K562 (cell line): ENCODE measurements around the gene DNASE1L3. TPM values are rescaled to one million over a fixed set of nuclear protein-coding genes. Genes with fewer than 3 reads are reported as not detected.

Experiments
- CBFA2T3 ChIP-seq: fragments of 450-650 bp; IDR thresholded peaks from 2 replicates; pipeline ENCODE4 v1.6.1; 2017
- FOXM1 ChIP-seq, 2 experiments: fragments of 450-650 bp in 1 of 2; sonication (generic) in 1 of 2; formaldehyde crosslinking in 1 of 2; IDR thresholded peaks; 2 replicates each; pipeline versions ENCODE4 v1.6.1 to v1.9.0; 2017 to 2022; ENCODE audit warnings: low read depth in 2 of 2, mild to moderate bottlenecking in 2 of 2, missing genetic modification reagents in 1 of 2, moderate library complexity in 1 of 2
- MCM5 ChIP-seq: fragments of 450-650 bp; IDR thresholded peaks from 2 replicates; pipeline ENCODE4 v1.6.1; 2016; ENCODE audit warnings: low read depth
- MYNN ChIP-seq, 2 experiments: sonication (generic); formaldehyde crosslinking in 1 of 2; IDR thresholded peaks; 2 replicates each; pipeline versions ENCODE4 v1.5.0 to v1.6.1; 2016 to 2020; ENCODE audit warnings: antibody characterized with exemption in 1 of 2, missing genetic modification reagents in 1 of 2
- PHTF2 ChIP-seq: fragments of 250-450 bp; sonication (Bioruptor Pico); IDR thresholded peaks from 2 replicates; pipeline ENCODE4 v1.5.0; 2021; ENCODE audit warnings: mild to moderate bottlenecking
- RCOR1 ChIP-seq, 2 experiments: IDR thresholded peaks; 2 replicates each; pipeline ENCODE4 v1.6.1; 2012; ENCODE audit warnings: low read depth in 2 of 2, low read length in 2 of 2, borderline replicate concordance in 1 of 2, improper control_type of control experiment in 1 of 2
- SMARCE1 ChIP-seq: fragments of 450-650 bp; IDR thresholded peaks from 2 replicates; pipeline ENCODE4 v1.7.1; 2016; ENCODE audit warnings: mild to moderate bottlenecking
- XRCC3 ChIP-seq: fragments of 450-650 bp; IDR thresholded peaks from 2 replicates; pipeline ENCODE4 v1.6.1; 2017; ENCODE audit warnings: mild to moderate bottlenecking, moderate library complexity
- polyA plus RNA-seq, 8 experiments: library from polyadenylated mRNA; depleted of rRNA in 4 of 8; stranded (reverse) in 5 of 8; unstranded in 3 of 8; fragments of >200 nt; fragmentation: Nextera tagmentation in 2 of 8; fragmentation: Illumina TruSeq in 1 of 8; extraction: Ambion mirVana in 2 of 8; extraction: Trizol in 1 of 8; gene quantifications; 2 replicates each; pipeline versions ENCODE4 v1.2.1 to v1.2.3, GENCODE V29; 2011 to 2014; ENCODE audit warnings: inconsistent platforms in 1 of 8, missing spikeins in 1 of 8
- total RNA-seq, 7 experiments: library from RNA; depleted of rRNA in 6 of 7; stranded (reverse); fragments of >200 nt in 6 of 7; fragmentation: Illumina TruSeq in 2 of 7; extraction: Trizol in 2 of 7; gene quantifications; 2 replicates each; pipeline versions ENCODE4 v1.2.1 to v1.2.3, GENCODE V29; 2011 to 2021; ENCODE audit warnings: low replicate concordance in 1 of 7
- TF ChIP-seq, protein P1 (sequence below): fragments of 200-800 bp; sonication (Bioruptor generic); IDR thresholded peaks from 2 replicates; pipeline ENCODE4 v1.6.1; 2017; ENCODE audit warnings: missing genetic modification characterization, missing compliant biosample characterization

Gene DNASE1L3
- total and polyA plus RNA-seq, 9 of the 15 experiments (the other 6 are each of a cell fraction or from before 2014, with no cell fraction given) = 0.06 TPM; not detected in 8

- TF ChIP-seq, protein P1, sequence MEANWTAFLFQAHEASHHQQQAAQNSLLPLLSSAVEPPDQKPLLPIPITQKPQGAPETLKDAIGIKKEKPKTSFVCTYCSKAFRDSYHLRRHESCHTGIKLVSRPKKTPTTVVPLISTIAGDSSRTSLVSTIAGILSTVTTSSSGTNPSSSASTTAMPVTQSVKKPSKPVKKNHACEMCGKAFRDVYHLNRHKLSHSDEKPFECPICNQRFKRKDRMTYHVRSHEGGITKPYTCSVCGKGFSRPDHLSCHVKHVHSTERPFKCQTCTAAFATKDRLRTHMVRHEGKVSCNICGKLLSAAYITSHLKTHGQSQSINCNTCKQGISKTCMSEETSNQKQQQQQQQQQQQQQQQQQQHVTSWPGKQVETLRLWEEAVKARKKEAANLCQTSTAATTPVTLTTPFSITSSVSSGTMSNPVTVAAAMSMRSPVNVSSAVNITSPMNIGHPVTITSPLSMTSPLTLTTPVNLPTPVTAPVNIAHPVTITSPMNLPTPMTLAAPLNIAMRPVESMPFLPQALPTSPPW (CRISPR knock-in tag) = peak; percentile 15; the same call in 1 of the 2 replicates
- TF ChIP-seq SMARCE1 = 0 out of 2 replicates have a peak, but pooled peaks have one; percentile 26
- peak in 1 of 2 experiments; percentile 41; a peak in 1 of 4 replicates for TF ChIP-seq RCOR1 (IDR thresholded peaks at IDR 0.05; ENCODE audit: borderline replicate concordance in 1 of 2, low read depth in 2 of 2, low read length in 2 of 2)
- peak; percentile 80 for TF ChIP-seq CBFA2T3
- TF ChIP-seq XRCC3 = no peak
- TF ChIP-seq PHTF2 = no peak
- peak; percentile 20; the same call in 1 of the 2 replicates for TF ChIP-seq MYNN (IDR thresholded peaks at IDR 0.05)
- no peak for TF ChIP-seq MYNN (CRISPR knock-in tag; IDR thresholded peaks at IDR 0.05)
- 0 out of 2 replicates have a peak, but pooled peaks have one; percentile 13 for TF ChIP-seq FOXM1 (IDR thresholded peaks at IDR 0.05; ENCODE audit: low read depth)
- TF ChIP-seq FOXM1 (CRISPR knock-in tag; IDR thresholded peaks at IDR 0.05; ENCODE audit: low read depth) = no peak
- TF ChIP-seq MCM5 = no peak
These were observed 37.6 kb downstream of the DNASE1L3 start (continued) for GRCh38 chr3:58173029-58173668.
